ENCODE measurements around the gene DMD.

DMD gene

DNA sequence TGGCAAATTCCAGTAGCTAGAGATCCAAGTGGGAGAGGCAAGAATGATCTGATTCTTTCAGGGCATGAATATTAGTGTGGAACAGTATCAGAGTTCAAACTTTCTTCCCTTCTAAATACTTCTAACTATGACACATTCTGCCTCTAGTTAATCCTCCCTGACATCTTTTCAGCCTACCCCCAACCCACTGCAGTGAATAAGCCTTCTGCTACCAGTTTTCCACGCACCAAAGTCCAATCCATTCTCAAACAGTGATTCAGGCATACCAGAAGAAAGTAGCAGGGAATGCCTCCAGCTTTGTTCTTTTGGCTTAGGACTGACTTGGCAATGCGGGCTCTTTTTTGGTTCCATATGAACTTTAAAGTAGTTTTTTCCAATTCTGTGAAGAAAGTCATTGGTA lies 1984.1 kb downstream of the DMD start:
- peak; percentile 65 for DNase-seq (ENCODE audit: low read depth)

DNA sequence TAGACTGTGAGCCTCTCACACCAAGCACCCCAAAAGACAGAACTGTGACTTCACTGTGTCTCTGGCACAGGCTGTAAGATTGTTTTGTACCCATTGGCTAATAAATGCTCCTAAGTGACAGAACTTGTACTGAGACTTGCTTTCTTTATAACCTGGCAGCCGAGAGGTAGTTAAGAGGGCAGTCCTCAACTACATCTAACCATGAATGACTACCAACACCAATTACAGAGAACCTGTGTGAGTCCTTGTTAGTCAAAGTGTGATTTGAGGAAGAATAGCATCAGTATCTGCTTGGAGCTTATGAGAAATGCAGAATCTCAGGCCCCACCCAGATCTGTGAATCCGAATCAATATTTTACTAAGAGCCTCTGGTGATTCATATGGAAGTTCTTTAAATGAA lies 1985.5 kb downstream of the DMD start:
- DNase-seq (ENCODE audit: low read depth): no peak

DNA sequence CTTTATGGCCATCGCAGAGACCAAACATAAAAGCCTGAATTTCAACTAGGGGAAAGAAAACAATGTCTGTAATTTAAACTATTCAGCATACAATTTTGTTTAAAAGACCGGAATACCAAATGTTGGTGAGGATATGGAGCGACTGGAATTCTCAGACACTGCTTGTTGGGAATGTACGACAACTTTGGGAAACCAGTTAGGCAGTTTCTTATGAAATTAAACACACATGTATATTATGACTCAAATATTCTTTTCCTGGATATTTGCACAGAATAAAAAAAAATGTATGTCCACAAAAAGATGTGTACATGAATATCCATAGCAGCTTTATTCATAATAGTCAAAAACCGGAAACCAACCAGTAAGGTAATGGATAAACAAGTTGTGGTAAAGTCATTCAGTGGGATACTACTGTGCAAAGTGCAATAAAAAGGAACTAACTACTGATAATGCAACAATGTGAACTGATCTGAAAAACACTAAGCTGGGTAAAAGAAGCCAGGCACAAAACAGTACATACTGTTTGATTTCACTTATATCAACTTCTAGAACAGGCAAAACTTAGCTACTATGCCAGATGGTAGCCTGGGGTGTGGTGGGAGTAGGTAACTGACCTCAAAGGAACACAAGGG lies 1986.9 kb downstream of the DMD start:
- DNase-seq (ENCODE audit: low read depth): no peak

DNA sequence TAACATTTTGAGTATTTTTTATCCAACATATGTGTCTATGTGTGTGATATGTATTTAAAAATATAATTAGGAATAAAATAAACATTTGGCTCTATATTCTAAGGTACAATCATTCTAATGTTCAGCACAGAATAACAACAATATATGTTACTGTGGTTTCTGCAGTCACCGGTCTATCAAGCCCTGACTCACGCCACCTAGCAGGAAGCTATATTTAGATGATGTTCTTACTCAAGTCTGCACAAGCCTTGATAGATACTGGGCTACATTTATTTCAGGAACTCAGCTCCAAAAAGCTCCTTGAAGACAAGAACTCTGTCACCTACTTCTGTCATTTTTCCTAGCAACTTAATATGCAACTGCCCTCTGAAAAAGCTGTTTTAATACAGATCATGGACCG lies 1987.5 kb downstream of the DMD start:
- DNase-seq (ENCODE audit: low read depth): no peak

DNA sequence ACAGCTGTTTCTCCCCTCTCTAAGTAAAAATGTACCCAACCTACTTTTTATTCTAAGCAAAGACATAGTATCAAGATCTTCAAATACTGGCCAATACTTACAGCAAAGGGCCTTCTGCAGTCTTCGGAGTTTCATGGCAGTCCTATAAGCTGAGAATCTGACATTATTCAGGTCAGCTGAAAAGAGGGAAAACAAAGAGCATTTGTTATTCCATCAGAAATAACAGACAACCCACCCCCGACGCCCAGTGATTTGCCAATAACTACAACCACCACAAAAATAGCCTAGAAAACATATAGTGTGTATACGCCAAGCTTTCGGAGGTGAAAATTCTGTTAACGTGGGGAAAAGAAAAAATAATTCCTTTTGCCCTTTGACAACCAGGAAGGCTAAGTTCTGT lies 1988.4 kb downstream of the DMD start:
- no peak for DNase-seq (ENCODE audit: low read depth)

DNA sequence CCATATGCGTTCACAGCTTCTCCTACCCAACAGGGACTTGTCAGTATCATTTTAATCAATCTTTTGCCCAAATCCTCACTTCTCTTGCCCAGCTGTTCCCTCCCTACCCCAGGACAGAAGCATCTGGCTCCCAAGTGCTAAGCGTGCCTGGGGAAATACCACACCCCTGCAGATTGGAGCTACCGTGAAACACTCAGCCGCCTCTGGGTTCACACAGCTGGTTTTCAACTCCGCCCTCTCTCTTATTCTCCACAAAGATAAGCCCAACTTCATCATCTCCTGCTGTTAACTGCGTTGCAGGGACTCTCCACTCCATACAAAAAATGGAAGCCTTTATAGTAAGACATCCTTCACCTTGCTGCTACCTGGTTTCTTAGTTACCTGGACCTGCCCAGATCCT lies 1992.2 kb downstream of the DMD start:
- no peak for DNase-seq (ENCODE audit: low read depth)

DNA sequence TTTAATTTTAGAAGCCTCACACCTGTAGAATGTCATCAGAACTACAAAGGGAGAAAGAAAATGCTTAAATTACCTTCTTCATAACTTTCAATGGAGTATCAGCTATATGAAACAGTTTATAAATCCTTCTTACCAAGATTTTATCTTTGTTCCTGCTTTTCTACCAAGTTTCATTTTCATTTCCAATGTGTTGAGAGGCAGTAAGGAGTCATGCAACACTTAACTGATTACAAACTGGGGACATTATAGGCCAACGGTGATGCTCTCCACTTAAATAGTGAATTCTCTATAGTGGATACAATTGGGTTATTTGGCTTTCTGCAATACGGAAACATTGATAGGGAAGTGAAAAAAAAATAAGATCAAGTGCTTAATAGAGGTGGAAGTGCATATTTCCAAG lies 1994.3 kb downstream of the DMD start:
- DNase-seq (ENCODE audit: low read depth): no peak

DNA sequence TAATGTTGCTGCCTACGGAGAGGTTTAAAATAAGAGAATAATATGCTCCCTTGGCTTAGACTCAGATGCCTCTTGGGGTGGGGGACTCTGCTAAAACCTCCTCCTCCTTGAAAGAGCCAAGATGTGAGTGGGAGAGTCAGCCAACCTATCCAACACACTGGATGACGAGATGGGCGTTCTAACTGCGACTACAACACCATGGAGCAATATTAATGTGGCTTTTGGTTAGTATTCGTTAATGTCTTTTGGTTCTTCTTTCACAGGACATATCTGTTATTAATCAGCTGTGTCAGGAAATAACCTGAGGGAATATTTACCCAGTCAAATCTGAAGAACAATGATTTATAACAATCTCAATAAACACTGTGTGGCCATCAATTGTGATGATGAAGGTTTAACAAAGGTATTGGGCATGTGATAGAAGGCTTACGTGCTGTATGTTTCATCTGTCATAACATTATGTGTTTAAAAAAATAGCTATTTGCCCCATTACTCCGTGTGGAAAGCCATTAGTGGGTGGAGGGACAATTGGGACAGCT lies 1996.0 kb downstream of the DMD start:
- no peak for DNase-seq (ENCODE audit: low read depth)

DNA sequence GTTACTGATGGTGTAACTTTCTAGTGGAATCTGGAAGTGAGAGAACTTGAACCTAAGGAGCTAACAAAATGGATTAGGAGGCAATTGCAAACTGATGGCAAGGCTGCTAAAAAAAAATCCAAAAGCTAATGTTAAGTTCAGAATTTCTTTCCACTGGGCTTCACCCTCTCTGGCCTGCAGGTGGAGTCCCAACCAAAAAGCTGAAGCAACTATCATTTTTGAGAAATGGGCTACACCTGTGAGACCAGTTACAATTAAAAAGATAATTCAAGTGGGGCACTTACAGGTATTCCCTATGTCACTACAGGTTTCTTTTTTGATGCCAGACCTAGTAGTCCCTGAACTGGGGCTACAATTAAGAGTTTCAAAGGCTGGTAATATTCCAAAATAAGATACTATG lies 1997.4 kb downstream of the DMD start:
- no peak for DNase-seq (ENCODE audit: low read depth)

DNA sequence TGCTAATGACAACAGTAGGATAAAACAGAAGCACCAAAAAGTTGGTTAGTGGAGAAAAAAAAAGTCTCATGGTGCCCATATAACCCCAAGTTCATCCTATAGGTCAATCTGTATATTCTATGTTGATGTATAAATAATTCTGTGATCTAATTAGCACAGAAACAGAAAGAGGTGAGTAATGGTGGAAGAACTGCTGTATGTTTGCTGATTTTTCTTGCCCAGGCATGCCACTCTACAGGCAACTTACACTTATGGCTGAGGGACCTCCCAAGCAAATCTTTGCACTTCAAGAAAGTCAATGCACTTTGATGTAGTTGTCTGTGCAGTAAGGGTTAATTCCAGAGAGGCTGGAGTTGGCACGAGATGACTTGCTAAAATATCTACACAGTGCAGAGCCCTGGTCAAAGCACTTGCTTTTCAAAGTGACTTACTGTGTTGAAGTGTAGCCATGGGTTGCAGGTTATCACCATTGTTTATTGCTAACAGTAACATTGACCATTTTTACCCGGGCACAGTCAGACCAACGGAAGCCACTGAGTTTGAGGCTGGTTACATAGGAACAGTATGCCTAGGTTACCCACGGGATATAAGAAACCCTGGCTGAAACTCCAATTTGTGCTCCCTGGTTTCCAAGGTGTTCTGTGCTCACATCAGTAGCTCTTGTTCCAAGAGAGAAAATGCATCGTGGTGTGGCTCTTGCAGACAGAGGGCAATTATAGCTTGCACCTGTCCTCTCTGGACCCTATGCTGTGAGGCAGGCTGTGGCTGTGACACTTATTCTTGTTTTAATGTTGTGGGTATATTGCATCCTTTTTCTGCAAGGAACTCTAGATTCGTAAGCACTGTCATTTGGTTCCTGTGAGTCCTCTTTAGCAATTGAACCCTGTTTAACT lies 1998.2 kb downstream of the DMD start:
- DNase-seq (ENCODE audit: low read depth): no peak

DNA sequence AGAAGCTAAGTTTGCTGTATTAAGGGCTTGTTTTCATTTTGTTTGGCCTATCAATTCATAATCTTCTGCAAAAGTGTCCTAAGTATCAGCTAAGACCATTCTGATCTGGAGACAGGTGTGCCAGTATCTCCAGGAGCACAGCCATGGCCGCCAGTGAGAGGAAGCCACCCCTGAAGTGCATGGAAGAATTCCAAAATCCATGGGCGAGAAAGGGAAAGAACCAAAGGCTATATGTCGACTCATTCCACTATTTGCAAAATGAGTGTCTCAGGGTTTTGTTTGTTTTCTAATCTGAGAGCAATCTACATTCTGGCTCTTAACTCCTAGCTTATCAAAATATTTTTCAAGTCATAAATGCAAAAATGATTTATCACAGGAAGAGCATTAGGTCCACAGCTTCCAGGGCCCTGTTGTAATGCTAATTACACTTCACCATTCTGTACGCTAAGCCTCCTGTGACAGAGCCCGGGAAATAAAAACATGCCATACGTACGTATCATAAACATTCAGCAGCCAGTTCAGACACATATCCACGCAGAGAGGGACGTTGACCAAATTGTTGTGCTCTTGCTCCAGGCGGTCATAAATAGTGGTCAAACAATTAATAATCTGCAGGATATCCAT lies 2002.2 kb downstream of the DMD start:
- DNase-seq (ENCODE audit: low read depth): no peak

DNA sequence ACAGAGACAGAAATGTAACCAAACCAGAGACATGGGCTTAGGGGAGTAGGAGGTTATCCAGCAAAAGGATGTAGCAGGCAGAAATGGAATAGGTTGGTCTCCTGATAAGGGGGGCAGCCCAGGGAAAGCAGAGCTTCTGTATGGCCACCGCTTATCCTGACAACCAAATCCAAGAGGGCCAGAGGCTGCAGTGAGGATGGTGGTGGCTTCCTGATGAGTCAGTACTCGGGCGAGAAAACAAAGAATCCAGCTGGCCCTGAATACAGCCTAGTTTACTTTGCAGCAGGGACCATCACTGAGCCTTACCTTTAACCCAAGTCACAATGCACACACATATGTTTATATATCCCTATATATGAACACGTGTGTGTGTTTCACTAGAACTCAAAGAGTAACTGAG lies 2009.8 kb downstream of the DMD start:
- DNase-seq (ENCODE audit: low read depth): no peak

DNA sequence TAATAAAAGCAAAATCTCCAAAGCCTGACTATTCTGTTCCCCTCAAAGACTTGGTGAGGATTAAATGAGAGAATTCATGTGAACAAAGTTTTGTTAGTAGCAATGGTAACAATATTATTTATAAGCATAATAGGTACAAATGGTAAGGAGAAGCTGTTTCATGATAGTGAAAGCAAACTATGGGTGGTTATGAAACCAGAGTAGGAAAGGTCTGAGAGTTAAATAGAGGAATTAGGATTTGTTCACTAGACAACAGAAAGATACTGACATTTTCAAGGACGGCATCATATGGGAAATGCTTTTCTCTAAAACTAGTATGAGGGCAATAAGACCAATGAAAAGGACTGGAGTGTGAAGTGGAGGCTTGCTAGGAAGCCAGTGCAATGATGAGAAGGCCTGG lies 2010.9 kb downstream of the DMD start:
- DNase-seq (ENCODE audit: low read depth): no peak

DNA sequence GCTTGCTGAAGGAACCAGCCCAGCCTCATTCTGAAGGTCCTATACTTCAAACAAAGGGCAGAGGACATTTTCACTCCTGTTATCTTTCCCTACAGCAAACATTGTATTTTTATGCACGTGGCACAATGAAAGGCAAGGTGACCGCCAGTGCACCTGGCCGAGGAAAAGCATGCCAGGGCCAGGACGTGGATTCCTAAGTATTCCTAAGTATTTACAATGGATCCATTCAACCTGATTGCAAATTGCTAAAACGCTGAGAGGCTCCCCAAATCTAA lies 2011.6 kb downstream of the DMD start:
- no peak for DNase-seq (ENCODE audit: low read depth)

DNA sequence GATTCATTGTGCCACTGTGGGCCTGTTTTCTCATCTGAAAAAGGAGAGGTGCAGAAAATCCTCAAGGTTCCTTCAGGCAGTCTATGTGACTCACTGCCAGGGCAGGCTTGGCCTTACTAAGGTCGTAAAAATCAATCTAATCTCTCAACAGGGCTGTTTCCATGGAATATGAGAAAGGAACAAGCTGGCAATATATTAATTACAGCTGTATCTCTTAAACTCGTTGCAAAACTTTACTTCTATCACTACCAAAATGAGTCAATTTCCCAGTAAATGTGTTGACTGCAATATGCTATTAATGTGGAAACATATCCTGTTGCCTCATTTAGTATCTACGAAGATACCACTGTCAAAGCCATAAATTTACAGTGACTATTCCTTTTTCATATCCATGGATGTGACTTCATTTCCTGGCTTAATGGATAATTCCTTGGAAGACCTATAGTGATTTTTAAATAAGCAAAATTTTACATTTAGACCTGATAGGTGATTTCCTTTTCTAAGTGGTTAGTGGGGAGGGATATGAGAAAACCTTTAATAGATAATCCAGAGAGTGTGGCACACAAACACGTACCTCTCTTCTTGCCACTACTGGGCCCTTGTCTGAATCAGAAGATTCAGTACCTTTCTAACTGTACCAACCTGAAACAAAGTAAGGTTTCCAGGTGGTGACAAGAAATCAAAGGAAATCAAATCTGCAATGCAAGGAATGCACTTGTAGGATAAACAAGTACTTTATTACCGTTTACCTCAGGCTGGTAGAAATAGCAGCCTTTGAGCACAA lies 2012.1 kb downstream of the DMD start:
- no peak for DNase-seq (ENCODE audit: low read depth)

DNA sequence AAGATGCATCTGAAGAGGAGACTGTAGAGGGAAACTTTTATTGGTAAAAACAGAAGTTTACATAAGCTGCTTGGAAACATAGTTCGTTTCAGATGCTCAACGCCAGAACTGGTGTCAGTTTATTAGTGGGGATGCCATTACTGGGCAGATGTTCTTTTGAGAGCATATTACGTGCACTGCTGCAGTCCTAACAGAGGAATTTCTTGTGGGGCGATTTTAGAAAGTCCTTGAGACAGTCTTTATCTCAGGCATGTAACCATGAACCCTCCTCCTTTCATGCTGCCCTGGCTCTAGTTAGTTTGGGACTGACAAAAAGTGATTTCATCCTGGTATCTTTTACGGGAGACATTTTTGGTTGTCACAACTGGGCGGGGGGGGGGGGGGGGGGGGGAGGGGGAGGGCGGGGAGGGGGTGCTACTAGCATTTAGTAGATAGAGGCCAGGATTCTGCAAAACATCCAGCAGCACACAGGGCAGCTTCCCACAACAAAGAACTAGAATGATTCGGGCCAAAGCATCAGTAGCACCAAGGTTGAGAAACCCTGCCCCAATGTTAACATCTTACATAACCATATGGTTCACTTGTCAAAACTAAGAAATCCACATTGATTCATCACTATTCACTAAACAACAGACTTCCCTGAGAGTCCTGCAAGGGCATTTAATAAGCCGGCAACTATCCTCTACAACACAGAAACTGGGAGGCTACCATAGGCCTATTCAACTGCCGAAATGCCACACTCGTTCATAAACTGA lies 2021.0 kb downstream of the DMD start:
- no peak for DNase-seq (ENCODE audit: low read depth)

DNA sequence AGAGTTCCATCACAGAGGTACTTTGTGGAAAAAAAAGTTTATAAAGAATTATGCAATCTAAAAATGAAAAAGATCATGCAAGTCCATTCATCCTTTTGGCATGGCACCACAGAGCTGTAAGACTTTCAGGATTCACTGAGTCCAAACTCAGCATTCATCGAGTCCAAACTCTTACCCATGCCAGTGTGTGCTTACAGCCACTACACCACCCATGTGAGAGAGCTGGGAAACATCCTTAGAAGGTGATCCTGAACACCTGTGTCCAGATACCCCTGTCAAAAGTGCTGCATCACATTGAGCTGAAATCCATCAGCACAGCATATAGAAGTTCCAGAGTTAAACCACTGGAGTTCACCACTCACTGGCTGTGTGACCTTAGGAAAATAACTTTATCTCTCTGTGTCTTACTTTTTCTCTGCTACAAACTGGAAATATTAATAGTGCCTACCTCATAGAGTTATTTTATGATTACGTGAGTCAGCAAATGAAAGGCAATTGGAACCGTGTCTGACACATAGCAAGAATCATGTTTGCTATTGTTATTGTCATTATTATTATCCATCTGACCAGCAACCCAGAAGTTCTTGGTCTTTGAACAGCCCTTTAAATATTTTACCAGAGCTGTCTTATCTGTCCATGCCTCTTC lies 2024.5 kb downstream of the DMD start:
- no peak for DNase-seq (ENCODE audit: low read depth)

DNA sequence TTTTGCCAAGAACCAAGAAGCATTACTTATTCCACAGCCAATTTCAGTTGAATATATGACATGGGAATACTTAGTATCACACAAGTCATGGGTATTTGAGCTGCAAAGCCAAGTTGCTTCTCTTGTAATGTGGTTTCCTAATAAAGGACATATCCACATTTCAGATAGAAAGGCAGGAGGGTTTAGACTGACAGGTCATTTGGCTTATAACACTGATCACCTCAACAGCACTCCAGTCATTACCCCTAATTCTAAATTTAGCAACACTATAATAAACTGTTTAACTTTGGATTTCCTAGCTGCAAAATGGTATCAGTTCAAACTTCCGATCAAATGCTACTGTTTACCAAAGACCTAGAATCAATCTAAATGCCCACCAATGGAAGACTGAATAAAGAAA lies 2025.5 kb downstream of the DMD start:
- DNase-seq (ENCODE audit: low read depth): no peak

DNA sequence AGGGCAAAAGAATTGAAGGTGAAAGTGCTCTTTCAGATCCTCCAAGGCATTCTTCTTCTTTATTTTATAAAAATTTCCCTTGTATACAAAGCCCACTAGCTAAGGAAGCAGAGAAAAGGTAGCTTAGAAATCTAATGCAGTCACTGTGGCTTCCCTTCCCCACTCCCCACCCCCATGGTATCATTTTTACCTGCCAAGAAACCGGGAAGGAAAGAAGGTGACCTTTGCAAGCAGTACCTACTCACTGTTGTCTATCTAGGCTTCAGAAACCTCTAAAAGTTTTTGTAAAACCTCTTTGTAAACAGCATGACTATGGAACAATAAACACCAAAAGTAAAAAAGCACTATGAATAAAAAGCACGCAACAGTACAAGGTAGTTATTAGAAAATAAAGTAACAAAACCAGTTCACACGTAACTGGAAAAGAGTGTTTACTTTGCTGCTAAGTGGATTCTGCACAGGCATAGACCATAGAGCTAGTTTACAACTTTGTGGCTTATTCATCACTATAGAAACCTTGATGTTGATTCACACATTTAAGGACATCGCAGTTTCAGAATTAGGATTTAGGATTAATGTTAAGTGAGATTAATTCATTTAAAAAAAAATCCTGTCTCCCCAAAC lies 2029.9 kb downstream of the DMD start:
- DNase-seq (ENCODE audit: low read depth): no peak

DNA sequence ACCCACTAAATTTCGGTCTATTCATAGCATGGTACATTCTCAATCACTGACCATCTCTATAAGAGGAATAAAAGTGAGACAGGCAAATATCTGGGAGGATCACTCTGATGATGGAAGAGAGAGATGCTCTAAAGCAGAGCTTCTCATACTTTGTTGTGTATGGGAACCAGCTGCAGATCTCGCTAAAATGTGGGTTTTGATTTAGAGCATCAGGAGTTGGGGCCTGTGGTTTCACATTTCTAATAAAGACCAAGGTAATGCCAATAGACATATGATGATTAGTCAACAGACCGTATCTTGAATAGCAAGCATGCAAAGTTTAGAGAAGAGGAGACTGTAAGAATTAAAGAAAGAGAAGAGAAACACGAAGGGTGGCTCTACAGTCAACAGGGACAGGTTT lies 2032.1 kb downstream of the DMD start:
- DNase-seq (ENCODE audit: low read depth): no peak

DNA sequence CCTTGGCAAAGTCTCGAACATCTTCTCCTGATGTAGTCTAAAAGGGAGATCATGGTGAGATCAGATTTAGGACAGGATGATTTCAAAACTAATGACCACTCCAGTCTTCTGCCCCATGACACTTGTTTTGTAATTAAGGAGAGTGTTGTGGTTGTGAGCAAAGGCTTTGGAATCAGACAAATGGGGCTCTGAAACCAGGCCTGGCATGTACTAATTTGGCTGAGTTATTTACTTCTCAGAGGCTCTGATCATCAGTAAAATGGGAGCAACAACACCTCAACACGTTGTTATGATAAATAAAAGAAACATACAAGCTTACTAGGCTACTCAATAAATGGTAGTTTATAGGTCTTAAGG lies 2032.6 kb downstream of the DMD start:
- no peak for DNase-seq (ENCODE audit: low read depth)

Measured in non-pigmented ciliary epithelial cell (primary cell).